ENCODE data around the gene PKP1.

DNA sequence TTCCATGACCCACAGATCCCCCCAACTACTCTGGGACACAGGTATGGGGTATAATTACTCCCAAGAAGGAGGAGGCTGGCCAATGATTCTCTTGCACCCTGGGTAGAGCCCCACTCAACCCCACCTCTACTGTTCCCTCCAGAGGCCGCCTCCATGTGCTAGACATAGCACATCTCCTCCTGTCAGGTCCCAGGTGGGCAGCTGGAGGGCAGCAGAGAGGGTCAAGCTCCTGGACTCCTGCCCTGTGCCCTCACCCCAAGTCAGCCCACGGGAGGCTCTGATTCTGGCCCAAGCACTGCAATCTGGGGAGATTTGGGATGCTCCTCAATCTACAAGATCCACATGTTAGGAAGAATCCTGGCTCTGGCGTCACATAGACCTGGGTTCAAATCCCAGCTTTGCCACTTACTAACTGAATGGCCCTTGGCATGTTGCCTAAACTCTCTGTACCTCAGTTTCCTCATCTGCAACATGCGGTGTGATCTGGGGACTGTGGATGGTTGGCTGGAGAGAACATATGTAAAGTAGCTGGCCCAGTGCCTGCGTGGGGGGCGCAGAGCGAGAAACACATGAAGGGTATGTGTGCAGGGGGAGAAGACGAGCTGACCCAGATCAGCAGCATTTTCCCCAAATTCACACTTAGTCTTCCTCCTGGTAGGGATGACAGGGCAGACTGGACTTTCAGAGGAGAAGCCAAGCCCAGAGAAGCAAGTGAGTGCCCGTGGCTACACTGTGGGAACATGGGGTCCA is 71.0 kb downstream of the PKP1 start:
- TF ChIP-seq, protein P1, sequence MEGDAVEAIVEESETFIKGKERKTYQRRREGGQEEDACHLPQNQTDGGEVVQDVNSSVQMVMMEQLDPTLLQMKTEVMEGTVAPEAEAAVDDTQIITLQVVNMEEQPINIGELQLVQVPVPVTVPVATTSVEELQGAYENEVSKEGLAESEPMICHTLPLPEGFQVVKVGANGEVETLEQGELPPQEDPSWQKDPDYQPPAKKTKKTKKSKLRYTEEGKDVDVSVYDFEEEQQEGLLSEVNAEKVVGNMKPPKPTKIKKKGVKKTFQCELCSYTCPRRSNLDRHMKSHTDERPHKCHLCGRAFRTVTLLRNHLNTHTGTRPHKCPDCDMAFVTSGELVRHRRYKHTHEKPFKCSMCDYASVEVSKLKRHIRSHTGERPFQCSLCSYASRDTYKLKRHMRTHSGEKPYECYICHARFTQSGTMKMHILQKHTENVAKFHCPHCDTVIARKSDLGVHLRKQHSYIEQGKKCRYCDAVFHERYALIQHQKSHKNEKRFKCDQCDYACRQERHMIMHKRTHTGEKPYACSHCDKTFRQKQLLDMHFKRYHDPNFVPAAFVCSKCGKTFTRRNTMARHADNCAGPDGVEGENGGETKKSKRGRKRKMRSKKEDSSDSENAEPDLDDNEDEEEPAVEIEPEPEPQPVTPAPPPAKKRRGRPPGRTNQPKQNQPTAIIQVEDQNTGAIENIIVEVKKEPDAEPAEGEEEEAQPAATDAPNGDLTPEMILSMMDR (IDR thresholded peaks at IDR 0.05): no peak
- TF ChIP-seq POLR2A (IDR thresholded peaks at IDR 0.05): no peak
